Colonic mucosa (tissue), 4 donors: ENCODE data around the gene SLC5A9. TPM values are rescaled to one million over a fixed set of nuclear protein-coding genes. Genes with fewer than 3 reads are reported as not detected.
"Not testable (repeated sequence)": the region's sequence is repeated elsewhere in the genome, so short reads cannot be mapped to it uniquely, and the experiment has no call there.

Source experiments
- DNase-seq: peaks from one replicate; pipeline ENCODE4 v3.0.0-alpha.2; 2020
- H3K27ac ChIP-seq: fragments of 200-600 bp; one replicate; pipeline ENCODE4 v1.8.0; 2021
- H3K27me3 ChIP-seq: fragments of 200-600 bp; one replicate; pipeline ENCODE4 v1.8.0; 2021
- H3K36me3 ChIP-seq: fragments of 200-600 bp; one replicate; pipeline ENCODE4 v1.8.0; 2021
- H3K4me1 ChIP-seq: fragments of 200-600 bp; one replicate; pipeline ENCODE4 v1.8.0; 2021; ENCODE audit warnings: mild to moderate bottlenecking
- H3K4me3 ChIP-seq: fragments of 200-600 bp; one replicate; pipeline ENCODE4 v1.8.0; 2021
- H3K9ac ChIP-seq, 2 donors: one replicate each; pipeline ENCODE4 v1.7.0; 2013; ENCODE audit warnings: control low read depth in 2 of 2, low read depth in 2 of 2, low read length in 2 of 2
- H3K9me3 ChIP-seq: fragments of 200-600 bp; one replicate; pipeline ENCODE4 v1.8.0; 2021
- CTCF ChIP-seq: fragments of 200-600 bp; IDR thresholded peaks from one replicate; pipeline ENCODE4 v1.8.0; 2022; ENCODE audit warnings: antibody characterized with exemption, mild to moderate bottlenecking
- intact Hi-C: fragments of 100-400 bp; cut with DNase I; formaldehyde crosslinking; loops from one replicate; pipeline ENCODE4 v1.14.1; 2022
- total RNA-seq, 2 donors: library from RNA; stranded (reverse); fragmentation: NEBNext Ultra II Directional in 1 of 2; extraction: Animal tissue kit (Norgen Biotek cat#: 25700) in 1 of 2; gene quantifications; one replicate each; pipeline ENCODE4 v1.2.1, GENCODE V29; 2021
- donor health status: healthy.
- donor health status: DM: no; HTN: no; CAD: no.
- donor health status: DM: no; HTN: no; CAD: no.

Gene SLC5A9
- total RNA-seq, 2 donors from 2014 or later, result 1.4 to 3.2 TPM

- Histone ChIP-seq H3K4me1 (no peaks in the 10 kb centered on the region), H3K27me3 (no peaks in the 10 kb centered on the region), H3K36me3 (no peaks in the 10 kb centered on the region), H3K9me3 (no peaks in the 10 kb centered on the region), H3K9ac (no peak overlapping the region), H3K27ac (no peak overlapping the region), H3K4me3 (no peak overlapping the region)
- DNase-seq, result no peak
- intact Hi-C loops, result no loop called here
- no peak for TF ChIP-seq CTCF
These were observed 16.1 kb upstream of the SLC5A9 start for GRCh38 chr1:48206371-48206770.

GRCh38 chr1:48207131-48207530 is 15.4 kb upstream of the SLC5A9 start:
- no peak overlapping the region for H3K9ac ChIP-seq
- H3K4me1 ChIP-seq, result no peaks in the 10 kb centered on the region
- no peak overlapping the region for H3K4me3 ChIP-seq
- no peaks in the 10 kb centered on the region for H3K27me3 ChIP-seq
- no peaks in the 10 kb centered on the region for H3K36me3 ChIP-seq
- no peak for DNase-seq
- intact Hi-C loops, result no loop called here
- TF ChIP-seq CTCF, result no peak
- H3K27ac ChIP-seq, result no peak overlapping the region
- H3K9me3 ChIP-seq, result no peaks in the 10 kb centered on the region

- DNase-seq, result no peak
- TF ChIP-seq CTCF, result no peak
- Histone ChIP-seq H3K4me3 (no peak overlapping the region), H3K36me3 (no peaks in the 10 kb centered on the region), H3K27ac (no peak overlapping the region), H3K9me3 (no peaks in the 10 kb centered on the region), H3K27me3 (no peaks in the 10 kb centered on the region), H3K9ac (no peak overlapping the region), H3K4me1 (no peaks in the 10 kb centered on the region)
- intact Hi-C loops, result no loop called here
These were observed 14.9 kb upstream of the SLC5A9 start for GRCh38 chr1:48207536-48208075.

GRCh38 chr1:48208251-48208650 is 14.3 kb upstream of the SLC5A9 start:
- H3K4me3 ChIP-seq, result no peak overlapping the region
- H3K9ac ChIP-seq, result no peak overlapping the region
- no peaks in the 10 kb centered on the region for H3K9me3 ChIP-seq
- DNase-seq, result no peak
- H3K36me3 ChIP-seq, result no peaks in the 10 kb centered on the region
- H3K27me3 ChIP-seq, result no peaks in the 10 kb centered on the region
- intact Hi-C loops, result no loop called here
- H3K27ac ChIP-seq, result no peak overlapping the region
- no peak for TF ChIP-seq CTCF
- no peaks in the 10 kb centered on the region for H3K4me1 ChIP-seq

GRCh38 chr1:48208652-48209051 is 13.9 kb upstream of the SLC5A9 start:
- Histone ChIP-seq H3K9me3 (no peaks in the 10 kb centered on the region), H3K9ac (no peak overlapping the region), H3K36me3 (no peaks in the 10 kb centered on the region), H3K27me3 (no peaks in the 10 kb centered on the region), H3K4me1 (no peaks in the 10 kb centered on the region), H3K27ac (no peak overlapping the region), H3K4me3 (no peak overlapping the region)
- no peak for DNase-seq
- intact Hi-C loops, result no loop called here
- TF ChIP-seq CTCF, result no peak

GRCh38 chr1:48213462-48213861 is 9.1 kb upstream of the SLC5A9 start:
- H3K27me3 ChIP-seq, H3K9me3 ChIP-seq, H3K4me1 ChIP-seq, H3K4me3 ChIP-seq, H3K9ac ChIP-seq, H3K36me3 ChIP-seq, intact Hi-C loops, H3K27ac ChIP-seq, DNase-seq: not testable (repeated sequence)

GRCh38 chr1:48214366-48214765 is 8.2 kb upstream of the SLC5A9 start:
- H3K36me3 ChIP-seq, H3K9me3 ChIP-seq, H3K9ac ChIP-seq, H3K27ac ChIP-seq, intact Hi-C loops, H3K27me3 ChIP-seq, DNase-seq, H3K4me3 ChIP-seq, H3K4me1 ChIP-seq: not testable (repeated sequence)
